Endothelial cell of umbilical vein (primary cell): ENCODE results near the gene TAS2R38. TPM values are rescaled to one million over a fixed set of nuclear protein-coding genes. Genes with fewer than 3 reads are reported as not detected.

ENCODE experiments used
- BruUV-seq: library from RNA; stranded (reverse); fragments of 400-500 nt; replicated peaks from 2 replicates; lab custom pipeline; 2021; lab: Mats Ljungman, UMichigan
- CTCF ChIA-PET: fragments of 300-600, 350-600 bp; sonication (Branson Sonifier 250); formaldehyde crosslinking; loops from one replicate; lab custom pipeline; 2021; ENCODE audit warnings: antibody characterized with exemption, inconsistent platforms; lab: Charles Lee
- POLR2A ChIA-PET: fragments of 300-600, 350-600 bp; sonication (Branson Sonifier 250); formaldehyde crosslinking; loops from one replicate; lab custom pipeline; 2021; ENCODE audit warnings: antibody characterized with exemption, inconsistent platforms; lab: Charles Lee
- DNase-seq: peaks from one replicate; pipeline ENCODE4 v3.0.0-alpha.2; 2011; ENCODE audit warnings: low read depth, low spot score
- FAIRE-seq: peaks from 2 replicates; lab custom pipeline; 2011; peaks lifted over from hg19 to GRCh38; lab: Jason Lieb, UNC
- H2AFZ ChIP-seq: 2 replicates; pipeline ENCODE4 v1.6.0; 2012; ENCODE audit warnings: low read depth, low read length, control low read depth, inconsistent platforms
- H3K27ac ChIP-seq: 2 replicates; pipeline ENCODE4 v1.5.1; 2011; ENCODE audit warnings: low read depth, mild to moderate bottlenecking, control low read depth, low read length, moderate library complexity; ENCODE audit not compliant: insufficient read depth
- H3K27me3 ChIP-seq, 2 experiments: 2 replicates each; pipeline versions ENCODE4 v1.6.0 to v1.6.1; 2011; ENCODE audit warnings: low read length in 2 of 2, mixed read lengths in 1 of 2; ENCODE audit not compliant: control insufficient read depth in 2 of 2, insufficient read depth in 2 of 2
- H3K36me3 ChIP-seq, 2 experiments: 2 replicates in 1 of 2; 3 replicates in 1 of 2; pipeline ENCODE4 v1.5.1; 2011; ENCODE audit warnings: low read length in 2 of 2, mild to moderate bottlenecking in 1 of 2, moderate library complexity in 1 of 2; ENCODE audit not compliant: control insufficient read depth in 2 of 2, insufficient read depth in 2 of 2; ENCODE audit errors: extremely low read depth in 1 of 2
- H3K4me1 ChIP-seq: 3 replicates; pipeline ENCODE4 v1.5.1; 2011; ENCODE audit warnings: mild to moderate bottlenecking, low read length; ENCODE audit not compliant: control insufficient read depth, insufficient read depth; ENCODE audit errors: extremely low read depth
- H3K4me2 ChIP-seq: 2 replicates; pipeline ENCODE4 v1.6.1; 2011; ENCODE audit warnings: low read length, control low read depth, mixed read lengths; ENCODE audit not compliant: insufficient read depth
- H3K4me3 ChIP-seq, 3 experiments: fragments of 200-600 bp in 1 of 3; sonication (generic), shearing (Covaris generic) in 1 of 3; replicated peaks in 1 of 3; 2 replicates each; pipeline ENCODE4 v1.5.1; 2011 to 2016; ENCODE audit warnings: control low read depth in 3 of 3, low read length in 3 of 3, mild to moderate bottlenecking in 2 of 3, inconsistent platforms in 1 of 3, low read depth in 1 of 3, moderate library complexity in 1 of 3; ENCODE audit not compliant: insufficient read depth in 1 of 3
- H3K79me2 ChIP-seq: 2 replicates; pipeline ENCODE4 v1.6.0; 2012; ENCODE audit warnings: low read length, inconsistent platforms; ENCODE audit not compliant: control insufficient read depth, insufficient read depth
- H3K9ac ChIP-seq: replicated peaks from 2 replicates; pipeline ENCODE3; 2011; ENCODE audit warnings: low read length, control low read depth; ENCODE audit not compliant: insufficient read depth; ENCODE audit errors: extremely low read depth
- H3K9me1 ChIP-seq: replicated peaks from 3 replicates; pipeline ENCODE4 v1.6.0; 2011; ENCODE audit warnings: mild to moderate bottlenecking, low read length; ENCODE audit not compliant: control insufficient read depth, insufficient read depth; ENCODE audit errors: extremely low read depth
- H3K9me3 ChIP-seq: replicated peaks from 2 replicates; pipeline ENCODE4 v1.5.1; 2012; ENCODE audit warnings: low read length, inconsistent platforms; ENCODE audit not compliant: control insufficient read depth, insufficient read depth
- H4K20me1 ChIP-seq: replicated peaks from 2 replicates; pipeline ENCODE3; 2011; ENCODE audit warnings: mild to moderate bottlenecking, low read length; ENCODE audit not compliant: control insufficient read depth, insufficient read depth; ENCODE audit errors: extremely low read depth
- EZH2 ChIP-seq: IDR thresholded peaks from 2 replicates; pipeline ENCODE4 v1.6.1; 2012; ENCODE audit warnings: borderline replicate concordance, low read depth, mild to moderate bottlenecking, moderate library complexity, low read length, inconsistent platforms; ENCODE audit not compliant: severe bottlenecking
- FOS ChIP-seq: IDR thresholded peaks from 2 replicates; pipeline ENCODE4 v1.6.1; 2011; ENCODE audit warnings: mild to moderate bottlenecking, low read length, moderate library complexity, borderline replicate concordance; ENCODE audit not compliant: insufficient read depth
- GATA2 ChIP-seq: IDR thresholded peaks from 2 replicates; pipeline ENCODE4 v1.7.0; 2011; ENCODE audit warnings: low read depth, mild to moderate bottlenecking, moderate library complexity, mixed read lengths, low read length; ENCODE audit not compliant: insufficient read length, insufficient read depth
- JUN ChIP-seq: IDR thresholded peaks from 2 replicates; pipeline ENCODE4 v1.6.1; 2011; ENCODE audit warnings: borderline replicate concordance, low read depth; ENCODE audit not compliant: insufficient read length, insufficient read depth
- MAX ChIP-seq: IDR thresholded peaks from 2 replicates; pipeline ENCODE4 v1.6.1; 2011; ENCODE audit not compliant: insufficient read depth, insufficient read length
- MYC ChIP-seq: IDR thresholded peaks from one replicate; pipeline ENCODE4 v1.6.1; 2011; ENCODE audit warnings: mild to moderate bottlenecking, low read depth, low read length
- POLR2A ChIP-seq: IDR thresholded peaks from 2 replicates; pipeline ENCODE4 v1.6.1; 2012; ENCODE audit warnings: low read depth, mild to moderate bottlenecking, control low read depth, low read length
- POLR2AphosphoS5 ChIP-seq: IDR thresholded peaks from 2 replicates; pipeline ENCODE4 v1.6.1; 2012; ENCODE audit warnings: low read depth, mild to moderate bottlenecking, control low read depth, low read length, moderate library complexity; ENCODE audit not compliant: insufficient read depth
- dilution Hi-C: fragments of 300-500 bp; cut with MboI; formaldehyde crosslinking; loops from one replicate; pipeline ENCODE4 v1.15.0; 2019; ENCODE audit warnings: low sequenced_read_pairs; ENCODE audit not compliant: extremely low pct_ligation_motif_present
- intact Hi-C: fragments of 100-400 bp; cut with micrococcal nuclease; formaldehyde crosslinking; loops from one replicate; pipeline ENCODE4 v1.10.0; 2022
- polyA plus RNA-seq, 4 experiments: library from polyadenylated mRNA; depleted of rRNA in 3 of 4; stranded (reverse) in 3 of 4; unstranded in 1 of 4; fragments of >200 nt; gene quantifications; 2 replicates each; pipeline versions ENCODE4 v1.2.1 to v1.2.3, GENCODE V29; 2011 to 2012; ENCODE audit warnings: missing spikeins in 1 of 4
- total RNA-seq: library from RNA; stranded (reverse); gene quantifications from 2 replicates; pipeline ENCODE4 v1.2.3, GENCODE V29; 2021
- TF ChIP-seq, protein P1 (sequence below), 2 donors: IDR thresholded peaks; 1 replicate in 1 of 2; 2 replicates in 1 of 2; pipeline ENCODE4 v1.5.1; 2011; ENCODE audit warnings: low read length in 2 of 2, mild to moderate bottlenecking in 2 of 2, moderate library complexity in 2 of 2, control low read depth in 1 of 2, inconsistent platforms in 1 of 2, low read depth in 1 of 2; ENCODE audit not compliant: insufficient read depth in 1 of 2; ENCODE audit errors: extremely low read depth in 1 of 2

Gene TAS2R38
- total and polyA plus RNA-seq, 2 donors (not counting 3 experiments of a cell fraction or from before 2014, with no cell fraction given): not detected

DNA sequence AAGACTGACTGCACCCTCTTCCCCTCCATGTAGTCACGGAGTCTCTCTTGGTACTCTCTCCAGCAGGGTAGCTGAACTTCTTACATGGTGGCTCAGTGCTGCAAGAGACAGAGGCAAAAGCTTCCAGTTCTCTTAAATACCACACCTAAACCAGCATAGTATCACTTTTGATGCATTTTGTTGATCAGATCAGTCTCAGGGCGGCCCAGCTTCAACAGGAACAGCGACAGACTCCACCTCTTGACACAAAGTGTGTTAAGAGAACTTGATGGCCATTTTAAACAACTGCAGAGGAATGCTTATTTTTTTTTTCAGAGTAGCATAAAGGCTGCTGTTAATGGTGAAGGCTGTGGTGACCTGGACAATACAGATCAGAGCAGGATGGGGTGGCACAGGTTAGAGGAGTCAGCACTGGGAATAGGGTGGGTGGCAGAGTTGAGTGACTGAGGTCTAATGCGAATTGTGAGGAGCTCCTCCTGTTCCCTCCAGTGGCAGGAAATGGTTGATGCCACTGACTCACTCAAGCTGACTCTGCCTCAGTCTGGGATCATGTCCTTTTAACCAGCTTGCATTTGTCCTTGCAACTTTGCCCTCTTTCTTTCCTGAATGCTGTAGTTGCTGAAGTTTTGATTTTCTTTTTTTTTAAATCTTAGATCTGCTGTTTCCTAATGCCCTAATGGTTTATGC, 39.4 kb upstream of the TAS2R38 start:
- Histone ChIP-seq H4K20me1 (no peaks in the 10 kb centered on the region), H3K4me2 (no peak overlapping the region), H3K27me3 (no peaks in the 10 kb centered on the region), H3K4me3 (no peak overlapping the region), H3K9me1 (no peaks in the 10 kb centered on the region), H3K36me3 (no peaks in the 10 kb centered on the region), H3K79me2 (no peaks in the 10 kb centered on the region), H3K27ac (no peak overlapping the region), H2AFZ (no peak overlapping the region), H3K9ac (no peak overlapping the region), H3K9me3 (no peaks in the 10 kb centered on the region), H3K4me1 (no peaks in the 10 kb centered on the region)
- dilution Hi-C loops (no loop called here), intact Hi-C loops (no loop called here)
- TF ChIP-seq MYC (no peak), MAX (no peak), POLR2A (no peak), JUN (no peak), FOS (no peak), EZH2 (no peak), POLR2AphosphoS5 (no peak), GATA2 (no peak)
- TF ChIP-seq, protein P1, sequence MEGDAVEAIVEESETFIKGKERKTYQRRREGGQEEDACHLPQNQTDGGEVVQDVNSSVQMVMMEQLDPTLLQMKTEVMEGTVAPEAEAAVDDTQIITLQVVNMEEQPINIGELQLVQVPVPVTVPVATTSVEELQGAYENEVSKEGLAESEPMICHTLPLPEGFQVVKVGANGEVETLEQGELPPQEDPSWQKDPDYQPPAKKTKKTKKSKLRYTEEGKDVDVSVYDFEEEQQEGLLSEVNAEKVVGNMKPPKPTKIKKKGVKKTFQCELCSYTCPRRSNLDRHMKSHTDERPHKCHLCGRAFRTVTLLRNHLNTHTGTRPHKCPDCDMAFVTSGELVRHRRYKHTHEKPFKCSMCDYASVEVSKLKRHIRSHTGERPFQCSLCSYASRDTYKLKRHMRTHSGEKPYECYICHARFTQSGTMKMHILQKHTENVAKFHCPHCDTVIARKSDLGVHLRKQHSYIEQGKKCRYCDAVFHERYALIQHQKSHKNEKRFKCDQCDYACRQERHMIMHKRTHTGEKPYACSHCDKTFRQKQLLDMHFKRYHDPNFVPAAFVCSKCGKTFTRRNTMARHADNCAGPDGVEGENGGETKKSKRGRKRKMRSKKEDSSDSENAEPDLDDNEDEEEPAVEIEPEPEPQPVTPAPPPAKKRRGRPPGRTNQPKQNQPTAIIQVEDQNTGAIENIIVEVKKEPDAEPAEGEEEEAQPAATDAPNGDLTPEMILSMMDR (IDR thresholded peaks at IDR 0.05; ENCODE audit: extremely low read depth in 1 of 2, insufficient read depth in 1 of 2, low read depth in 1 of 2, low read length in 2 of 2): no peak
- ChIA-PET POLR2A (no interaction called here), CTCF (no interaction called here)
- no peak for DNase-seq
- BruUV-seq: no TSS peak
- FAIRE-seq: no peak
